ENCODE results near the gene PJA2.
"Not testable (repeated sequence)": the region's sequence is repeated elsewhere in the genome, so short reads cannot be mapped to it uniquely, and the experiment has no call there.

Gene PJA2

DNA sequence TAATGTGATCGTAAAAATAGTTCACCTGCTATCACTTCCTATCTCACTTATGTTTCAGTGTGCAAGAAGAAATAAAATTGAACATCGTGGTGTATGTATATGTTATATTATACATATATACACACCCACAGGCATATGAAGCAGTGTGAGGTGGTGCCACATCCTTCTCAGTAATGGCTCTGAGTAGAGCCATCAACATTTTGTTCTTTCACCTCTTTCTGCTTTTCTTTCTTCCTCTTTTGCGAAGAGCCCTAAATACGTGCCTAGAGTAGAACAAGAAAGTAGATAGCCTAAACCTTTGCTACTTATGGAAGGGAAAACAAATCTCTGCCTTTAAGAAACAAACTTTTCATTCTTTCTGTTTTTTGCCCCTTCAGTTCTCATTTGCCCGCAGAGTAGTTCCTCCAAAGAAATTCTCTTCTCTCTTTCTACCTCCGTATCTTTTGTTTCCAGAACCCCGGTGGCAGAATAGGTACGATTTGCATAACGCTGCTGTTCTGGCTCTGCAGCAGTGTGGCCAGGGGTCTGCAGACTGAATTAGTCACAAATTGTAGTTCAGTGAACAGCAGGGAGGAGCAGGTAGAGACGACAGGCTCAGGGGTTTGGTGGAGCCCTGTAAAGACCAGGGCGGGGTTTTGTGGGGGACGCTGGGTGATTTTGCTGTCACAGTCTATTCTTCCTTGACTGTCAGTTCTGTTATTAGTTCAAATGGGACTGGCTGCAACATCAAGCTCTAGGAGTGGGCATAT lies 40.5 kb upstream of the PJA2 start:
- DNase-seq: peak in 2 of 3 donors; percentile 32 to 38
- no peaks in the 10 kb centered on the region for H3K27me3 ChIP-seq (replicated peaks in 2 of 5; ENCODE audit: control insufficient read depth in 4 of 5, insufficient read depth in 5 of 5, low read length in 4 of 5)
- H3K4me3 ChIP-seq (ENCODE audit: control insufficient read depth in 1 of 7, extremely low read depth in 1 of 7, insufficient read depth in 4 of 7, low read depth in 2 of 7, low read length in 6 of 7): peak overlapping the region in 4 of 7 experiments; percentile 5 to 57 (median 24)
- no peaks in the 10 kb centered on the region for H3K4me1 ChIP-seq (ENCODE audit: control extremely low read depth in 1 of 4, control insufficient read depth in 4 of 4, insufficient read depth in 4 of 4, low read length in 3 of 4)
- CTCF ChIA-PET: no interaction called here
- no peak overlapping the region for H3K27ac ChIP-seq (ENCODE audit: insufficient read depth in 1 of 2, low read depth in 1 of 2, low read length in 2 of 2, poor library complexity in 1 of 2, severe bottlenecking in 2 of 2)
- no peaks in the 10 kb centered on the region for H3K9me3 ChIP-seq (ENCODE audit: control extremely low read depth in 1 of 5, control insufficient read depth in 4 of 5, insufficient read depth in 2 of 5, low read depth in 1 of 5, low read length in 4 of 5)
- POLR2A ChIA-PET: no interaction called here
- H3K36me3 ChIP-seq (ENCODE audit: control insufficient read depth in 4 of 4, insufficient read depth in 4 of 4, low read length in 3 of 4): no peaks in the 10 kb centered on the region
- WGBS (ENCODE audit: insufficient coverage): 61% methylated on average over 6 of the region's 12 CpGs

DNA sequence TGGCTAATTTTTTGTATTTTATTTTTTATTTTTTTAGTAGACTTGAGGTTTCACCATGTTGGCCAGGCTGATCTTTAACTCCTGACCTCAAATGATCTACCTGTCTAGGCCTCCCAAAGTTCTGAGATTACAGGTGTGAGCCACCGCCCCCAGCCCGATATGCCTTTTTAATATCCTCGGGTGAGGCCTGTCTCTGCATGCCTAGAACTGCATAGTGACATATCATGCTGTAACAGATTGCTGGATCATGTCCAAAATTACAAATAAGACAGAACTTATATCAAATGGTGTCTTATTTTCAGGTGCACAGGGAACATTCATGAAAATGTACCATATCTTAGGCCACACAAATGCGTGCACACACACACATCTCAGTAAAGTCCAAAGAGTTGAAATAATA lies 39.1 kb upstream of the PJA2 start:
- Histone ChIP-seq H3K27me3 (replicated peaks in 2 of 5; ENCODE audit: control insufficient read depth in 4 of 5, insufficient read depth in 5 of 5, low read length in 4 of 5) (no peaks in the 10 kb centered on the region), H3K36me3 (ENCODE audit: control insufficient read depth in 4 of 4, insufficient read depth in 4 of 4, low read length in 3 of 4) (no peaks in the 10 kb centered on the region), H3K27ac (ENCODE audit: insufficient read depth in 1 of 2, low read depth in 1 of 2, low read length in 2 of 2, poor library complexity in 1 of 2, severe bottlenecking in 2 of 2) (no peak overlapping the region), H3K4me1 (ENCODE audit: control extremely low read depth in 1 of 4, control insufficient read depth in 4 of 4, insufficient read depth in 4 of 4, low read length in 3 of 4) (no peaks in the 10 kb centered on the region), H3K4me3 (ENCODE audit: control insufficient read depth in 1 of 7, extremely low read depth in 1 of 7, insufficient read depth in 4 of 7, low read depth in 2 of 7, low read length in 6 of 7) (no peak overlapping the region), H3K9me3 (ENCODE audit: control extremely low read depth in 1 of 5, control insufficient read depth in 4 of 5, insufficient read depth in 2 of 5, low read depth in 1 of 5, low read length in 4 of 5) (no peaks in the 10 kb centered on the region)
- no peak for DNase-seq
- ChIA-PET POLR2A (interaction anchor here (0.6 kb wide), 1 partner anchor 599 kb away, joined by 4 read pairs; no protein-coding TSS in a partner anchor), CTCF (interaction anchor here (1.5 kb wide), 1 partner anchor 36 kb away, joined by 4 read pairs; no protein-coding TSS in a partner anchor)
- WGBS (ENCODE audit: insufficient coverage): no CpG with 5 or more reads among the region's 4 CpGs

GRCh38 chr5:109439590-109439989 lies 29.8 kb upstream of the PJA2 start:
- ChIA-PET POLR2A (no interaction called here), CTCF (interaction anchor here (0.6 to 2.1 kb wide), 15 partner anchors 15 to 1186 kb away, joined by 3 to 9 read pairs (median 3); no protein-coding TSS in a partner anchor)
- Histone ChIP-seq H3K27ac (ENCODE audit: insufficient read depth in 1 of 2, low read depth in 1 of 2, low read length in 2 of 2, poor library complexity in 1 of 2, severe bottlenecking in 2 of 2) (no peak overlapping the region), H3K36me3 (ENCODE audit: control insufficient read depth in 4 of 4, insufficient read depth in 4 of 4, low read length in 3 of 4) (no peaks in the 10 kb centered on the region), H3K27me3 (replicated peaks in 2 of 5; ENCODE audit: control insufficient read depth in 4 of 5, insufficient read depth in 5 of 5, low read length in 4 of 5) (no peaks in the 10 kb centered on the region), H3K9me3 (ENCODE audit: control extremely low read depth in 1 of 5, control insufficient read depth in 4 of 5, insufficient read depth in 2 of 5, low read depth in 1 of 5, low read length in 4 of 5) (no peaks in the 10 kb centered on the region), H3K4me3 (ENCODE audit: control insufficient read depth in 1 of 7, extremely low read depth in 1 of 7, insufficient read depth in 4 of 7, low read depth in 2 of 7, low read length in 6 of 7) (no peak overlapping the region), H3K4me1 (ENCODE audit: control extremely low read depth in 1 of 4, control insufficient read depth in 4 of 4, insufficient read depth in 4 of 4, low read length in 3 of 4) (no peaks in the 10 kb centered on the region)
- no peak for DNase-seq
- WGBS (ENCODE audit: insufficient coverage): no CpG with 5 or more reads among the region's 1 CpG

GRCh38 chr5:109426075-109426474 lies 16.3 kb upstream of the PJA2 start:
- no peak overlapping the region for H3K27ac ChIP-seq (ENCODE audit: insufficient read depth in 1 of 2, low read depth in 1 of 2, low read length in 2 of 2, poor library complexity in 1 of 2, severe bottlenecking in 2 of 2)
- H3K4me1 ChIP-seq (ENCODE audit: control extremely low read depth in 1 of 4, control insufficient read depth in 4 of 4, insufficient read depth in 4 of 4, low read length in 3 of 4): no peaks in the 10 kb centered on the region
- no peak overlapping the region for H3K4me3 ChIP-seq (ENCODE audit: control insufficient read depth in 1 of 7, extremely low read depth in 1 of 7, insufficient read depth in 4 of 7, low read depth in 2 of 7, low read length in 6 of 7)
- H3K36me3 ChIP-seq (ENCODE audit: control insufficient read depth in 4 of 4, insufficient read depth in 4 of 4, low read length in 3 of 4): no peaks in the 10 kb centered on the region
- no peaks in the 10 kb centered on the region for H3K9me3 ChIP-seq (ENCODE audit: control extremely low read depth in 1 of 5, control insufficient read depth in 4 of 5, insufficient read depth in 2 of 5, low read depth in 1 of 5, low read length in 4 of 5)
- ChIA-PET POLR2A (no interaction called here), CTCF (no interaction called here)
- WGBS (ENCODE audit: insufficient coverage): 100% methylated on average over 3 of the region's 3 CpGs
- DNase-seq: no peak
- no peaks in the 10 kb centered on the region for H3K27me3 ChIP-seq (replicated peaks in 2 of 5; ENCODE audit: control insufficient read depth in 4 of 5, insufficient read depth in 5 of 5, low read length in 4 of 5)

DNA sequence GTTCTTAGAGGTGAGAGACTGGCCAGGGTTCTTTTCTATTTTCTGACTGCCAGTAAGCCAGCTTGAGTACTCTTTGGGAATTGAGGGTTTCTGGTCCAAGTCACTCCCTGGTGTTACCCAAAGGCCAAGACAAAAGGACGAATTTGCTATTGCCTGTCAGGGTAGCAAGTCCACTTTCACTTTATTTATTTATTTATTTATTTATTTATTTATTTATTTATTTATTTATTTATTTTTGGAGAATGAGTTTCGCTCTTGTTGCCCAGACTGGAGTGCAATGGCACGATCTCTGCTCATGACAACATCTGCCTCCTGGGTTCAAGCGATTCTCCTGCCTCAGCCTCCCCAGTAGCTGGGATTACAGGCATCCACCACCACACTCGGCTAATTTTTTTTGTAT lies 15.7 kb upstream of the PJA2 start:
- H3K4me1 ChIP-seq (ENCODE audit: control extremely low read depth in 1 of 4, control insufficient read depth in 4 of 4, insufficient read depth in 4 of 4, low read length in 3 of 4); H3K27me3 ChIP-seq (replicated peaks in 2 of 5; ENCODE audit: control insufficient read depth in 4 of 5, insufficient read depth in 5 of 5, low read length in 4 of 5); H3K9me3 ChIP-seq (ENCODE audit: control extremely low read depth in 1 of 5, control insufficient read depth in 4 of 5, insufficient read depth in 2 of 5, low read depth in 1 of 5, low read length in 4 of 5); H3K36me3 ChIP-seq (ENCODE audit: control insufficient read depth in 4 of 4, insufficient read depth in 4 of 4, low read length in 3 of 4); H3K27ac ChIP-seq (ENCODE audit: insufficient read depth in 1 of 2, low read depth in 1 of 2, low read length in 2 of 2, poor library complexity in 1 of 2, severe bottlenecking in 2 of 2); DNase-seq; POLR2A ChIA-PET; H3K4me3 ChIP-seq (ENCODE audit: control insufficient read depth in 1 of 7, extremely low read depth in 1 of 7, insufficient read depth in 4 of 7, low read depth in 2 of 7, low read length in 6 of 7): not testable (repeated sequence)
- 100% methylated on average over 2 of the region's 5 CpGs for WGBS (ENCODE audit: insufficient coverage)
- CTCF ChIA-PET: interaction anchor here (1.1 kb wide), 1 partner anchor 744 kb away, joined by 3 read pairs; no protein-coding TSS in a partner anchor

- 92% methylated on average over 2 of the region's 2 CpGs for WGBS (ENCODE audit: insufficient coverage)
- ChIA-PET POLR2A (no interaction called here), CTCF (interaction anchor here (0.8 to 1.4 kb wide), 2 partner anchors 9 to 35 kb away, joined by 3 to 5 read pairs; no protein-coding TSS in a partner anchor)
- H3K4me1 ChIP-seq (ENCODE audit: control extremely low read depth in 1 of 4, control insufficient read depth in 4 of 4, insufficient read depth in 4 of 4, low read length in 3 of 4): no peaks in the 10 kb centered on the region
- no peaks in the 10 kb centered on the region for H3K9me3 ChIP-seq (ENCODE audit: control extremely low read depth in 1 of 5, control insufficient read depth in 4 of 5, insufficient read depth in 2 of 5, low read depth in 1 of 5, low read length in 4 of 5)
- H3K4me3 ChIP-seq (ENCODE audit: control insufficient read depth in 1 of 7, extremely low read depth in 1 of 7, insufficient read depth in 4 of 7, low read depth in 2 of 7, low read length in 6 of 7): no peak overlapping the region
- no peak for DNase-seq
- H3K27ac ChIP-seq (ENCODE audit: insufficient read depth in 1 of 2, low read depth in 1 of 2, low read length in 2 of 2, poor library complexity in 1 of 2, severe bottlenecking in 2 of 2): no peak overlapping the region
- no peaks in the 10 kb centered on the region for H3K27me3 ChIP-seq (replicated peaks in 2 of 5; ENCODE audit: control insufficient read depth in 4 of 5, insufficient read depth in 5 of 5, low read length in 4 of 5)
- H3K36me3 ChIP-seq (ENCODE audit: control insufficient read depth in 4 of 4, insufficient read depth in 4 of 4, low read length in 3 of 4): no peaks in the 10 kb centered on the region
These were observed 12.2 kb upstream of the PJA2 start for GRCh38 chr5:109421956-109422355.

- no peak for DNase-seq
- peaks cover 0 to 6% (median 3%) of the 10 kb centered on the region in 5 experiments for H3K9me3 ChIP-seq (ENCODE audit: control extremely low read depth in 1 of 5, control insufficient read depth in 4 of 5, insufficient read depth in 2 of 5, low read depth in 1 of 5, low read length in 4 of 5)
- WGBS (ENCODE audit: insufficient coverage): 100% methylated on average over 1 of the region's 3 CpGs
- POLR2A ChIA-PET: interaction anchor here (1.4 kb wide), 1 partner anchor 9 kb away, joined by 8 read pairs; the partner anchor contains the start of gene PJA2
- H3K27ac ChIP-seq (ENCODE audit: insufficient read depth in 1 of 2, low read depth in 1 of 2, low read length in 2 of 2, poor library complexity in 1 of 2, severe bottlenecking in 2 of 2): no peak overlapping the region
- H3K36me3 ChIP-seq (ENCODE audit: control insufficient read depth in 4 of 4, insufficient read depth in 4 of 4, low read length in 3 of 4): no peaks in the 10 kb centered on the region
- H3K4me3 ChIP-seq (ENCODE audit: control insufficient read depth in 1 of 7, extremely low read depth in 1 of 7, insufficient read depth in 4 of 7, low read depth in 2 of 7, low read length in 6 of 7): no peak overlapping the region
- CTCF ChIA-PET: no interaction called here
- no peaks in the 10 kb centered on the region for H3K27me3 ChIP-seq (replicated peaks in 2 of 5; ENCODE audit: control insufficient read depth in 4 of 5, insufficient read depth in 5 of 5, low read length in 4 of 5)
- no peaks in the 10 kb centered on the region for H3K4me1 ChIP-seq (ENCODE audit: control extremely low read depth in 1 of 4, control insufficient read depth in 4 of 4, insufficient read depth in 4 of 4, low read length in 3 of 4)
These were observed 9.1 kb upstream of the PJA2 start for GRCh38 chr5:109418712-109419352.
